ENCODE results near the gene QSOX1.

DNA sequence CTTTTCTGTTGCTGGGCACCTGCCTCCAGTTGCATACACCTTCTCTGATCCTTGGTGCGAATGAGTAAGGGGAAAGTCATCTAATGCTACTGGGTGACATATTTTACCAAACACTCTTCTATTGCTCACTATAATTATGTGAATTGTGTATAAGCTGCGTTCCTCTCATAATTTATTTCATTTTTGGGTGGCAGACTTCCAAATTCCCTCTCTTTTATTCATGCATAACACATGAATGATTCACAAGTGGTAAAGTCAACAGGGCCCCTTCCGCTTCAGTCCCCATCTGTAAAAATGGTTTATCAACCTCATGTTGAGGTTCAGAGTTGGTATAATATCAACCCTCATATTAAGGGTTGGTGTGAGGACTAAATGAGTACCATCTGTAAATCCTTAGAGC is 3.2 kb upstream of the QSOX1 start:
- TF ChIP-seq CTCF (IDR thresholded peaks at IDR 0.05 in 4 of 5, conservative IDR thresholded peaks at IDR 0.05 in 1 of 5) (no peak), POLR2A (IDR thresholded peaks at IDR 0.05) (no peak)
